MCF 10A (cell line): Measurements from ENCODE around the gene TMEM161B. TPM values are rescaled to one million over a fixed set of nuclear protein-coding genes. Genes with fewer than 3 reads are reported as not detected.

Experiments
- BruUV-seq: library from RNA; stranded (reverse); fragments of 400-500 nt; replicated peaks from 2 replicates; lab custom pipeline; 2021; lab: Mats Ljungman, UMichigan
- CTCF ChIA-PET: fragments of 300-600 bp; sonication (Branson Sonifier 250); formaldehyde crosslinking; extraction: SDS; loops from one replicate; lab custom pipeline; 2021; ENCODE audit warnings: antibody characterized with exemption, inconsistent platforms; lab: Yijun Ruan, JAX
- POLR2A ChIA-PET: fragments of 300-600, 350-650 bp; sonication (Branson Sonifier 250); formaldehyde crosslinking; extraction: SDS; loops from one replicate; lab custom pipeline; 2020; ENCODE audit warnings: antibody characterized with exemption, inconsistent platforms; lab: Yijun Ruan, JAX
- DNase-seq: peaks from one replicate; pipeline ENCODE4 v3.0.0-alpha.2; 2018; ENCODE audit not compliant: unreplicated experiment
- H3K27ac Mint-ChIP-seq: one replicate; pipeline ENCODE4 v1.8.0; 2022; ENCODE audit warnings: mild to moderate bottlenecking, low read depth, mixed read lengths; ENCODE audit not compliant: unreplicated experiment
- H3K27me3 Mint-ChIP-seq: one replicate; pipeline ENCODE4 v1.8.0; 2022; ENCODE audit warnings: mixed read lengths; ENCODE audit not compliant: insufficient read depth, unreplicated experiment
- H3K36me3 Mint-ChIP-seq: one replicate; pipeline ENCODE4 v1.8.0; 2022; ENCODE audit warnings: mild to moderate bottlenecking, moderate library complexity, mixed read lengths; ENCODE audit not compliant: insufficient read depth, unreplicated experiment
- H3K4me1 Mint-ChIP-seq: one replicate; pipeline ENCODE4 v1.8.0; 2022; ENCODE audit warnings: mixed read lengths; ENCODE audit not compliant: insufficient read depth, unreplicated experiment
- H3K4me3 Mint-ChIP-seq: one replicate; pipeline ENCODE4 v1.8.0; 2022; ENCODE audit warnings: mild to moderate bottlenecking, moderate library complexity, mixed read lengths; ENCODE audit not compliant: unreplicated experiment
- H3K9me3 Mint-ChIP-seq: one replicate; pipeline ENCODE4 v1.8.0; 2022; ENCODE audit warnings: mixed read lengths; ENCODE audit not compliant: unreplicated experiment
- intact Hi-C: fragments of 100-400 bp; cut with micrococcal nuclease; formaldehyde crosslinking; loops from 2 replicates; pipeline ENCODE4 v1.14.1; 2022
- total RNA-seq: library from RNA; stranded (reverse); gene quantifications from 2 replicates; pipeline ENCODE4 v1.2.3, GENCODE V29; 2022
- TF ChIP-seq, protein P1 (sequence below): fragments of 200-600 bp; IDR thresholded peaks from one replicate; pipeline ENCODE4 v1.8.0; 2022; ENCODE audit warnings: antibody characterized with exemption, mild to moderate bottlenecking; ENCODE audit not compliant: unreplicated experiment

Gene TMEM161B
- total RNA-seq, 1 experiment from 2014 or later, result 14.0 TPM

DNA sequence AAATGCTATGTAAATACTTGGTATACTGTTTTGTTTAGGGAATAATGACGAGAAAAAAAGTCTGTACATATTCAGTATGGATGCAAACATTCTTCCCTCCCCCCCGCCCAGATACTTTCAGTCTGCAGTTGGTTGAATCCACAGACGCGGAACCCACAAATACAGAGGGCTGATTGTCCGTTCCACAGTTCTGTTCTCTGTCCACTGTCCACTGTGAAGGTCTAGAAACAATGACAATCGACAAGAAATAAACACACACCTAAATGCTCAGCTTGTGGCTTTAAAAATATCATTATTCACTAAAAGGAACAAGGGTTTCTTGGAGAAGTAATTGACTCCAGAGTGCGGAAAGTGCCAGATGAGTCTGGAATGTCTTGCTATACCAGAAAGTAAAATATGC is 109.1 kb downstream of the TMEM161B start:
- ChIA-PET CTCF (no interaction called here), POLR2A (no interaction called here)
- intact Hi-C loops, result no loop called here
- no peaks in the 10 kb centered on the region for H3K4me1 Mint-ChIP-seq
- H3K9me3 Mint-ChIP-seq, result no peaks in the 10 kb centered on the region
- H3K27me3 Mint-ChIP-seq, result peaks cover 38% of the 10 kb centered on the region
- H3K27ac Mint-ChIP-seq, result no peak overlapping the region
- BruUV-seq, result no TSS peak
- H3K36me3 Mint-ChIP-seq, result no peaks in the 10 kb centered on the region
- TF ChIP-seq, protein P1, sequence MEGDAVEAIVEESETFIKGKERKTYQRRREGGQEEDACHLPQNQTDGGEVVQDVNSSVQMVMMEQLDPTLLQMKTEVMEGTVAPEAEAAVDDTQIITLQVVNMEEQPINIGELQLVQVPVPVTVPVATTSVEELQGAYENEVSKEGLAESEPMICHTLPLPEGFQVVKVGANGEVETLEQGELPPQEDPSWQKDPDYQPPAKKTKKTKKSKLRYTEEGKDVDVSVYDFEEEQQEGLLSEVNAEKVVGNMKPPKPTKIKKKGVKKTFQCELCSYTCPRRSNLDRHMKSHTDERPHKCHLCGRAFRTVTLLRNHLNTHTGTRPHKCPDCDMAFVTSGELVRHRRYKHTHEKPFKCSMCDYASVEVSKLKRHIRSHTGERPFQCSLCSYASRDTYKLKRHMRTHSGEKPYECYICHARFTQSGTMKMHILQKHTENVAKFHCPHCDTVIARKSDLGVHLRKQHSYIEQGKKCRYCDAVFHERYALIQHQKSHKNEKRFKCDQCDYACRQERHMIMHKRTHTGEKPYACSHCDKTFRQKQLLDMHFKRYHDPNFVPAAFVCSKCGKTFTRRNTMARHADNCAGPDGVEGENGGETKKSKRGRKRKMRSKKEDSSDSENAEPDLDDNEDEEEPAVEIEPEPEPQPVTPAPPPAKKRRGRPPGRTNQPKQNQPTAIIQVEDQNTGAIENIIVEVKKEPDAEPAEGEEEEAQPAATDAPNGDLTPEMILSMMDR, result no peak
- DNase-seq, result no peak
- H3K4me3 Mint-ChIP-seq, result no peak overlapping the region

DNA sequence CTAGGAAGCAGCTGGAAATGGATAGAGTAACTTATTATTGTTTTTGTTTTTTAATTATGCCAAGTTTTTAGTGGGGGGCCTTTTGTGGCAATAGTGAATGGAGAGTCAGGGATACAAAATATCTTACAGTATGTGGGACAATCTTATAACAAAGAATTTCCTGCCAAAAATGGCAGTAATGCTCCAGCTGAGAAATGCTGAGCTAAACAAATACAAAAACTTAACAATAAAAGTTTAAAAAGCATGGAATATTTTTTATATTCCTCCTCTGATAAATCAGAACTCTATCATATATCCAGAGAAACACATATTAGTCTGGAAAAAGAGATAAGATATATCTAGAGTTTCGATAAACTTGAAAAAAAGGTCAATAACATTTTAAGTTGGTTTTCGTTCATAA is 110.6 kb downstream of the TMEM161B start:
- ChIA-PET CTCF (no interaction called here), POLR2A (interaction anchor here (0.6 kb wide), 1 partner anchor 32 kb away, joined by 3 read pairs; no protein-coding TSS in a partner anchor)
- TF ChIP-seq, protein P1, result no peak
- no peaks in the 10 kb centered on the region for H3K4me1 Mint-ChIP-seq
- DNase-seq, result no peak
- H3K4me3 Mint-ChIP-seq, result no peak overlapping the region
- no peaks in the 10 kb centered on the region for H3K36me3 Mint-ChIP-seq
- no peak overlapping the region for H3K27ac Mint-ChIP-seq
- BruUV-seq, result no TSS peak
- peaks cover 53% of the 10 kb centered on the region for H3K27me3 Mint-ChIP-seq
- intact Hi-C loops, result no loop called here
- H3K9me3 Mint-ChIP-seq, result no peaks in the 10 kb centered on the region

DNA sequence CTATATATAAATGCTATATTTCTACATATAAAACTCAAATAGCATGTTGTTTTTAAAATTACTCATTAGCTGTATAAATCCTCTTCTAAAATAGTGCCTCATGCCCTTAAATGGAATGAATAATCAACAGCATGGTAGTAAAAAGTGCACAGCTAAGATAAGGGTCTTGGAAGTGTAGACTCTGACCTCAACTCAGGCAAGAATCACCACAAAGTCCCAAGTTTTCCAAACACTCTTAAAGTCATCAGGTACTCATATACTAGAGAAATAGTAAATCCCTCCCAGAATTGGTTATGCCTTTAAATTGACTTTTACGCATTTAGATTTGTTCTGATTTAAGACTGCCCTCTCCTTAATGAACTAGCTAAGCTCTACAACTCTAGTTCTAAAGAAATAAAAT is 113.8 kb downstream of the TMEM161B start:
- TF ChIP-seq, protein P1, result no peak
- no TSS peak for BruUV-seq
- H3K9me3 Mint-ChIP-seq, result no peaks in the 10 kb centered on the region
- H3K4me1 Mint-ChIP-seq, result no peaks in the 10 kb centered on the region
- no peak overlapping the region for H3K27ac Mint-ChIP-seq
- no peaks in the 10 kb centered on the region for H3K36me3 Mint-ChIP-seq
- intact Hi-C loops, result no loop called here
- peaks cover 71% of the 10 kb centered on the region for H3K27me3 Mint-ChIP-seq
- no peak overlapping the region for H3K4me3 Mint-ChIP-seq
- POLR2A ChIA-PET, result no interaction called here
- no peak for DNase-seq
- CTCF ChIA-PET, result interaction anchor here (0.6 to 1.0 kb wide), 2 partner anchors 12 to 111 kb away, joined by 3 read pairs; no protein-coding TSS in a partner anchor

DNA sequence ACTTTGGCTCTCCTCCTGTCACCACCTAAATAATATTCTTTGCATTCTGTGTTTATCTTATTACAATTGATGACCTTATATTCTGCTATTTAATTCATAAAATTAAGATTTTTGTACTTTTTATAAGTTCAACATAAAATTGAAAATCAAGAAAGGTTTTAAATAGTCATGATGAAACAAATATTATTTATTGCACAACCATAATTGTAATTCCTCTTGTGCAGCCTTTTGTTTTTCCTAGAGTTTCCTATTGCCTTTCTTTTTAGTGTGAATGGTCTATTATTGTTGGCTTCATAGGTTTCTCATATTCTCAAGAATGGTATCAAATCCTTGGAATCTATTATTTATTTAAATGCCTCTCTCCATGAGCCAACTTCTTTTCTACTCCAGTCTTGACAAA is 117.9 kb downstream of the TMEM161B start:
- no peak for DNase-seq
- Mint-ChIP-seq H3K4me1 (no peaks in the 10 kb centered on the region), H3K36me3 (no peaks in the 10 kb centered on the region), H3K9me3 (no peaks in the 10 kb centered on the region), H3K27me3 (peaks cover 66% of the 10 kb centered on the region), H3K27ac (no peak overlapping the region), H3K4me3 (no peak overlapping the region)
- BruUV-seq, result no TSS peak
- CTCF ChIA-PET, result no interaction called here
- intact Hi-C loops, result no loop called here
- POLR2A ChIA-PET, result no interaction called here
- TF ChIP-seq, protein P1, result no peak
